IPS-18a (cell line): ENCODE results near the gene AKT1.

ENCODE experiments used
- H3K27ac ChIP-seq: one replicate; pipeline ENCODE4 v1.5.1; 2013; ENCODE audit warnings: low read length
- H3K27me3 ChIP-seq: one replicate; pipeline ENCODE4 v1.6.1; 2013; ENCODE audit warnings: mild to moderate bottlenecking, low read length; ENCODE audit not compliant: control insufficient read depth, insufficient read depth
- H3K36me3 ChIP-seq: one replicate; pipeline ENCODE4 v1.6.1; 2013; ENCODE audit warnings: low read depth, low read length; ENCODE audit not compliant: control insufficient read depth
- H3K4me1 ChIP-seq: one replicate; pipeline ENCODE4 v1.6.1; 2013; ENCODE audit warnings: low read depth, low read length; ENCODE audit not compliant: control insufficient read depth
- H3K4me3 ChIP-seq: one replicate; pipeline ENCODE4 v1.5.1; 2013; ENCODE audit warnings: low read length
- H3K9ac ChIP-seq: one replicate; pipeline ENCODE4 v1.6.1; 2013; ENCODE audit warnings: mild to moderate bottlenecking, low read length, moderate library complexity
- H3K9me3 ChIP-seq: one replicate; pipeline ENCODE4 v1.6.1; 2013; ENCODE audit warnings: low read depth, low read length; ENCODE audit not compliant: control insufficient read depth

AKT1 gene

DNA sequence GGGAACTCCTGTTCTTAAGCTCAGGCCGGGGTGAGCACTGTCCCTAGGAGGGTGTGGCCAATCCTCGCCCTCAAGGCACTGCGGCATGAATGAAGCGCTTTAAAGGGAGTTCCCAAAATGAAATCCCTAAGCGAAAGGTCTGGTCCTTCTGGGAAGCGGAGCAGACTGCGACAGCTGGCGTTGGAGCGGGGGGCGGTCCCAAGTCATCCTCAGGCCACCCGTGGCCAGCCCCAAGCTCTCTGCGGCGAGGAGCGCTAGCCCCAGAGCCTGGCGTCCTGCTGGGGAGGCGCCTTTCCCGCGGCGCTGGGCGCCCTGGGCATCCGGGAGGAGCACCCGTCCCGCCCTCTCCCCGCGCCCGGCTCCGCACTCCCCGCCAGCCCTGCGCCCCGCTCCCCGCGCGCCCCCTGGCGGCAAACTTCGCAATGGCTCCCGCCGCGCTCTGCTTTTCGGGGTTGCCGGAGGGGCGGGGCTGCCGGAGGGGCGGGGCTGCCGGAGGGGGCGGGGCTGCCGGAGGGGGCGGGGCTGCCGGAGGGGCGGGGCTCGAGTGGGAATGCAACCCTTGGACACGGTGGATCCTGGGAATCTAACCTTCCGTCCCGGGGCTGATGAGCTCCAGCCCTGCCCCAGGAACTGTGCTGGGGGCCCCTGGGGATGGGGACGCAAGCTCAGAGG is 30.8 kb upstream of the AKT1 start:
- Histone ChIP-seq H3K9ac (no peak overlapping the region), H3K4me3 (peak overlapping the region; percentile 62)

DNA sequence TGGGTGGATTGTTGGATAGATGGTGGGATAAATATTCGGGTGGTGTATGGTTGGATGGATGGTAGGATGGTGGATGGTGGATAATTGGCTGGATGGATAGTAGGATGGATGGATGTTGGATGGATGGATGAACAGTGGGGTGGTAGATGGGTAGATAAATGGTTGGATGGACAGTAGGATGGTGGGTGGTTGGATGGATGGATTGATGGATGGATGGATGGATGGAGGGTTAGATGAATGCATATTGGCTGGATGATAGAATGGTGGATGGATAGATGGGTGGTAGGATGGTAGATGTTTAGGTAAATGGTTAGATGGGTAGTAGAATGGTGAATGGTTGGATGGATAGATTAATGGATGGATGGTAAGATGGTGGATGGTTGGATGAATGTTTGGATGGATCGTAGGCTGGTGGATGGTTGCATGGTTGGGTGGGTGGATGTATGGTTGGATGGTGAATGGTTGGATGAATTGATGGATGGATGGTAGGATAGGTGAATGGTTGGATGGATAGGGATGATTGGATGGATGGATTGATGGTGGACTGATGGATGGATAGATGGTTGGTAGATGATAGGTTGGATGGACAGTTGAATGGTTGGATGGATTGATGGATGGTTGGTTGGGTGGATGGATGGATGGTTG is 28.9 kb upstream of the AKT1 start:
- no peak overlapping the region for H3K4me3 ChIP-seq
- no peak overlapping the region for H3K27ac ChIP-seq
- no peaks in the 10 kb centered on the region for H3K36me3 ChIP-seq
- H3K27me3 ChIP-seq, result peaks cover 26% of the 10 kb centered on the region
- peaks cover 3% of the 10 kb centered on the region for H3K4me1 ChIP-seq
- no peak overlapping the region for H3K9ac ChIP-seq
- no peaks in the 10 kb centered on the region for H3K9me3 ChIP-seq

More for the DNA sequence above, 30.8 kb upstream of the AKT1 start:
- Histone ChIP-seq H3K4me1 (peaks cover 3% of the 10 kb centered on the region), H3K9me3 (no peaks in the 10 kb centered on the region), H3K27me3 (peaks cover 26% of the 10 kb centered on the region), H3K36me3 (no peaks in the 10 kb centered on the region), H3K27ac (no peak overlapping the region)

DNA sequence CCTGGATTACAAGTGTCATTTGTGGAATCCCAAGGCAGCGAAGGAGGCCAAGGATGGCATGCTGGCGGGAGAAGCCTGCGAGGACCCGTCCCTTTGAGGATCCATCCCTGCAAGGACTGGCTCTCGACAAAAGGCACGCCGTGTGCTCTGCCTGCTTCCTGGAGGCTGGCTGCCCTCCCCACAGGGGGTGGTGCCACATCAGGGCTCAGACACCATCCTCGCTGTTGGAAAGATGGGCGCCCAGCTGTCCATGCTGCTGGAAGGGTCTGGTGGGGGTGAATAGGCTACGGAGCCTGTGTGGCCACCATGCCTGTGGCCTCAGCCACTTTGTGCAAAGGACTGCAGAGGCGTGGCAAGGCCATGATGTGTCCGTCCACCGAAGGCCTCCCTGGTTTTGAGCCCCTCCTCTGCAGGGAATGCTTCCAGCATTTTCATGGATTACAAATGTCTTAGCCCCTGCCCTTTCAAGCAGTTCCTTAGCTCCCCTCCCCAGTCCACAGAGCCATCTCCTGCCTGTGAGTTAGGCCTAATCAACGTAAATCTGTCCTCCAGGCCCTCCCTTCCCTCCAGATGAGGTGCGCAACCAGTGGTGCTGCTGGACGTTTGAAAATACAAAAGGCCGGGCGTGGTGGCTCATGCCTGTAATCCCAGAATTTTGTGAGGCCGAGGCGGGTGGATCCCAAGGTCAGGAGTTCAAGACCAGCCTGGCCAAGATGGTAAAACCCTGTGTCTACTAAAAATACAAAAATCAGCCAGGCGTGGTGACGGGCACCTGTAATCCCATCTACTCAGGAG is 27.5 kb upstream of the AKT1 start:
- Histone ChIP-seq H3K27ac (no peak overlapping the region), H3K4me1 (peaks cover 3% of the 10 kb centered on the region), H3K9me3 (no peaks in the 10 kb centered on the region), H3K9ac (no peak overlapping the region), H3K27me3 (peaks cover 26% of the 10 kb centered on the region), H3K36me3 (no peaks in the 10 kb centered on the region), H3K4me3 (no peak overlapping the region)

DNA sequence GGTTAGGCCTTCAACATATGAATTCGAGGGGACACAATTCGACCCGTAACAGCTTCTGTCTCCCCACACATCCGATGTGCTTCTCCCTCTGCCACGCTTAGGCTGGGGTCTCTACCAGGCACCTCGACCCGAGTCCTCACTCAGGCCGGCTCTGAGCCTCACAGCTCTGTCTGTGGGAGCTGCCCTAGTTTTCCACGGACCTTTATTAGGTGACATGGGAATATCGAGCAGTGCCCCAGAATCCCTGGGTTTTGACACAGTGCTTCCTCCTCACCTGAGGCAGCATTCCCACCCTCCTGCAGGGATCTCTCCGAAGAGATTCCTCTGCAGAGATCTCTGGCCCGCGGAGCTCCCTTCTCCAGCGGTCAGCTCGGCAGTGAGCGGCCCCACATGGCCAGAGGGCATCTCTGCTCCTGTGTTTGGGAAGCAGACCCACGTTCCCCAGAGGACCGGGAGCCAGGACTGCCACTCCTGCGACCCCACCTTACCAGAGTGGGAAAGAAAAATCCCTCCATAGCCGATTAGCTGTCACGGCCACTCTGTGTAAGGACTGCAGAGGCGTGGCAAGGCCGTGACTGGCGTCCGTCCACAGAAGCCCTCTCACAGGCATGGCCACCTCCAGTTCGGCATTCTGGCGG is 26.5 kb upstream of the AKT1 start:
- Histone ChIP-seq H3K27ac (no peak overlapping the region), H3K4me3 (no peak overlapping the region), H3K27me3 (peaks cover 22% of the 10 kb centered on the region), H3K4me1 (no peaks in the 10 kb centered on the region), H3K9ac (no peak overlapping the region), H3K36me3 (no peaks in the 10 kb centered on the region), H3K9me3 (no peaks in the 10 kb centered on the region)

DNA sequence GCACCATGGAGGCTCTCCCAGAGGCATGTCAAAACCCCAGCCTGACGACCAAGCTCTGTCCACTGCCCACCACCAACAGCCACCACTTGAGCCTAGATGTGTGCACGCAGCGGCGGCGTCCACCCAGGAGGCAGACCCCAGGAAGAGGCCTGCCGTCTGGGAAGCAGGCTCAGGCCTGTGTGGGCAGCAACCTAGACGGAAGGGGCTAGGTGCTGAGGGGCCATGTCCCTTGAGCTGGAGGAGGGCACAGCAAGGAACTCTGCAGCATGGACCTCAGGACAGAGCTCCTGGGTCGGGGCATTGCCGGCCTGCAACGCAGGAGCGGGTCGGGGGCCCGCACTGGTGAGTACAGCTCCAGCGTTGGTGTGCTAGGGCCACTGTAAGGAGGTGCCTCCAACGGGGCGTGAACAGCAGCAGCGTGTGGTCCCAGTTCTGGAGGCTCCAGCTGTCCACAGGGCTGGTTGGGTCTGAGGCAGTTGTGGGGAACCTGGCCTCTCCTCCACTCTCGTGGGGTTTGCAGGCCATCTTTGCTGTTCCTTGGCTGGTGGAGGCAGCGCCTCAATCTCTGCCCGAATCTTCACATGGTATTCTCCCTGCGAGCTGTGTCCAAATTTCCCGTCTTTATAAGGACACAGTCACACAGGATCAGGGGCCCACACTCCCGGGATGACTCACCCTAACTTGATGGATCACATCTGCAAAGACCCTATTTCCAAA is 25.8 kb upstream of the AKT1 start:
- H3K9ac ChIP-seq, result no peak overlapping the region
- peaks cover 27% of the 10 kb centered on the region for H3K27me3 ChIP-seq
- no peak overlapping the region for H3K27ac ChIP-seq
- peaks cover 3% of the 10 kb centered on the region for H3K4me1 ChIP-seq
- no peak overlapping the region for H3K4me3 ChIP-seq
- H3K36me3 ChIP-seq, result no peaks in the 10 kb centered on the region
- no peaks in the 10 kb centered on the region for H3K9me3 ChIP-seq

DNA sequence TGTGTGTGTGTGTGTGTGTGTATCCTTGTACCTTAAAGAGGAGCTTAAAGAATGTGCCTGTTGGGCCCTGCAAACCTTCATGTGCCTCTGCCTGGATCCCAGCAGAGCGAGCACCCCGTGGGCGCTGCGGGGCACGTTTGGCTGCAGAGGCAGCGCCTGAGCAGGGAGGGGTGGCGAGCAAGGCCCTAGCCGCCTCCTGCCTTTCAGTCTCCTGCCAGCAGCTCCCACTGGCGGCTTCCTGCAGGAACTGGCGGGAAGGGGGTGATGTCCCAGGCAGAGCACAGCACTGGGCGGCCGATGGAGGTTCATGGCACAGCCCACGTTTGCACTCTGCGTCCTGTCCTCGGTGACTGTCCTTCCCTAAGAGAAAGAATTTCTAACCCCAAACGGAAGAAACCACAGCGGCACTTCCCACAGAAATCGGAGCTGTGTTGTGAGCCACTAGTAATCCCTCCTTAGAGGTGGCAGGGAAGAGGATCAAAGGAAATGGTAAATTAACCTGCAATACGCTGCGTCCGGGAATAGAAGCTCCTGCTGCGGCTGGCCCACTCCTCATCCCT is 25.2 kb upstream of the AKT1 start:
- H3K27ac ChIP-seq, result no peak overlapping the region
- H3K36me3 ChIP-seq, result no peaks in the 10 kb centered on the region
- no peaks in the 10 kb centered on the region for H3K9me3 ChIP-seq
- H3K4me1 ChIP-seq, result peaks cover 3% of the 10 kb centered on the region
- no peak overlapping the region for H3K9ac ChIP-seq
- peaks cover 27% of the 10 kb centered on the region for H3K27me3 ChIP-seq
- no peak overlapping the region for H3K4me3 ChIP-seq

DNA sequence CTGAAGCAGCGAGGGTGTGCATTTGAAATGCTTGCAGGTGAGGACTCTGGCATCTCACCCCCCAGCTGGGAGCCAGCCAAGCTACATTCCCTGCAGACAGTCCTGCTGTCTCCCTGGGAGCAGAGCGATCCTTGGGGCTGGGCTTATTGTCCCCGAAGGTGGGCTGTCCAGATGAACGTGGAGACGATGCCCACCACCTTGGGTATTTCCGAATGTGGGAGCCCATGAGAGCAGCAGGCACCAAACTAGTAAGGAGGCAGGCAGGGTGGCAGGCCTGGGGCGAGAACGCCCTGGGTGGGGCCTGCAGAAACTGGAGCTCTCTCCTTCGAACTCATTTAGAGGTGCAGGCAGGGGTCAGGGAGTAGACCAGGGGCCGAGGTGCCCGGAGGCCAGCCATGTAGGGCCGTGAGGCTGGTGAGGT is 23.8 kb upstream of the AKT1 start:
- no peaks in the 10 kb centered on the region for H3K36me3 ChIP-seq
- peaks cover 3% of the 10 kb centered on the region for H3K4me1 ChIP-seq
- H3K27me3 ChIP-seq, result peaks cover 13% of the 10 kb centered on the region
- H3K9ac ChIP-seq, result no peak overlapping the region
- no peaks in the 10 kb centered on the region for H3K9me3 ChIP-seq
- H3K27ac ChIP-seq, result no peak overlapping the region
- no peak overlapping the region for H3K4me3 ChIP-seq

DNA sequence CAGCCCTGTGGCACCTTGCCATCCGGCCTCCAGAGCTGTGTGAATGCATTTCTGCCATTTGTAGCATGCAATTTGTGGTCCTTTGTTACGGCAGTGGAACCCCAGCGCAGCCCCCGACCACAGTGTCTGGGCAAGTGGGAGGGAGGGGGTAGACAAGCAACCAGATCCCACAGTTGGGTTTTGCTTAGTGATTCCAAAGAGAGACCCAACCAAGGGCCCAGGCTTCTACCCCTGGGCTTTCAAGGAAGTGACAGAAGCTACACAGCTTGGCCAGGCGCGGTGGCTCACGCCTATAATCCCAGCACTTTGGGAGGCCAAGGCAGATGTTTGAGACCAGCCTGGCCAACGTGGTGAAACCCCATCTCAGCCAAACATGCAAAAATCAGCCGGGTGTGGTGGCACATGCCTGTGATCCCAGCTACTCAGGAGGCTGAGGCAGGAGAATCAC is 23.2 kb upstream of the AKT1 start:
- H3K9me3 ChIP-seq, result no peaks in the 10 kb centered on the region
- no peak overlapping the region for H3K27ac ChIP-seq
- H3K4me3 ChIP-seq, result no peak overlapping the region
- no peak overlapping the region for H3K9ac ChIP-seq
- H3K36me3 ChIP-seq, result no peaks in the 10 kb centered on the region
- H3K4me1 ChIP-seq, result peaks cover 3% of the 10 kb centered on the region
- peaks cover 9% of the 10 kb centered on the region for H3K27me3 ChIP-seq

DNA sequence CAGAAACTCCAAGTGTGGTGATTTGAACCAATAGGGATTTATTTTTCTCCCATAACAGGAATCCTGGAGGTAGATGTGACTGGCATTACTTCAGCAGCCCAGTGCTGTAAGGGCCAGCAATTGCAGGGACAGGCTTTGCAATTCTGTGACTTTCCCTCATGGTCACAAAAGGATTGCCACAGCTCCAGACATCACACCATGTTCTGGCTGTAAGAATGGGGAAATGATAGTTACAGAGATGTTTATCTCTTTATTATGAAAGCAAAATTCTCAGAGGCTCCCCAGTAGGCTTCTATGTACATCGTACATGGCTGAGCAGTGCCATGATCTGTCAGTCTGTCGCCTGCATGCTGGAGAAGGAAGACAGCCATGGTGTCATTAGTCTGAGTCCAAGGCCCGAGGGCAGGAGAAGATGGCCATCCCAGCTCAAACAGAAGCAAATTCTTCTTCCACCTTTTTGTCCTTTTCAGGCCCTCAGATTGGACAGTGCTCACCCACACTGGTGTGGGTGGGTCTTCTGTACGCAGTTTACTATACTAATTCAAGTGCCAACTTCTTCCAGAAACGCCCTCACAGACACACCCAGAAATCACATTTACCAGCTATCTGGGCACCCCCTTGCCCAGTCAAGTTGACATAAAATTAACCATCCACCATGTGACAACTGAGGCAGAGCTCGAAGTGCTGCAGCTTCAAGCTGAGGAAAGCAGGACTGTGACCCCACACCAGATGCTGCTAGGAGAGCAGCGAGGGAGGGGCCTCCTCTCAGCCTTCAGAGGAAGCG is 22.6 kb upstream of the AKT1 start:
- H3K36me3 ChIP-seq, result no peaks in the 10 kb centered on the region
- H3K4me3 ChIP-seq, result no peak overlapping the region
- peaks cover 3% of the 10 kb centered on the region for H3K4me1 ChIP-seq
- no peak overlapping the region for H3K9ac ChIP-seq
- no peak overlapping the region for H3K27ac ChIP-seq
- peaks cover 9% of the 10 kb centered on the region for H3K27me3 ChIP-seq
- H3K9me3 ChIP-seq, result no peaks in the 10 kb centered on the region

DNA sequence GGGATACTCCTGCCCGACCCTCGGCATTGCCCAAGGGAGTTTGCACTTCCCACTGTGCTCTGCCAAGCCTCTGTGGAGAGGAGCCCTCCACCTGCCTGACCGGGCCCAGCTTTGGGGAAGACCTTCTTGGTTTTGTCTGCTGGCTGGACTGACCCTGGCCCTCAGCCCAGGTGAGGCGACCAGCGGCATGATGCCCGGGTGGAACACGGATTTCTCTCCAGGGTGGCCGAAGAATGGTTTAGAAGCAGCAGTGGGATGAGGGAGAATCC is 21.0 kb upstream of the AKT1 start:
- Histone ChIP-seq H3K9me3 (no peaks in the 10 kb centered on the region), H3K27me3 (peaks cover 9% of the 10 kb centered on the region), H3K9ac (peak overlapping the region; percentile 87), H3K27ac (peak overlapping the region; percentile 31), H3K4me1 (peaks cover 3% of the 10 kb centered on the region), H3K36me3 (no peaks in the 10 kb centered on the region), H3K4me3 (peak overlapping the region; percentile 93)
